HG02973 (cell line): Measurements from ENCODE around the gene SIX1.

ENCODE experiments used
- ATAC-seq: cut with Tn5 transposase; IDR thresholded peaks from one replicate; pipeline ENCODE4 v1.9.1; 2021; ENCODE audit warnings: moderate library complexity; ENCODE audit not compliant: unreplicated experiment

The SIX1 gene

GRCh38 chr14:60602291-60602690, 47.0 kb downstream of the SIX1 start:
- no peak for ATAC-seq

- ATAC-seq: no peak
Measured at GRCh38 chr14:60599727-60600126, 49.5 kb downstream of the SIX1 start.

GRCh38 chr14:60596139-60596538, 53.1 kb downstream of the SIX1 start:
- no peak for ATAC-seq

DNA sequence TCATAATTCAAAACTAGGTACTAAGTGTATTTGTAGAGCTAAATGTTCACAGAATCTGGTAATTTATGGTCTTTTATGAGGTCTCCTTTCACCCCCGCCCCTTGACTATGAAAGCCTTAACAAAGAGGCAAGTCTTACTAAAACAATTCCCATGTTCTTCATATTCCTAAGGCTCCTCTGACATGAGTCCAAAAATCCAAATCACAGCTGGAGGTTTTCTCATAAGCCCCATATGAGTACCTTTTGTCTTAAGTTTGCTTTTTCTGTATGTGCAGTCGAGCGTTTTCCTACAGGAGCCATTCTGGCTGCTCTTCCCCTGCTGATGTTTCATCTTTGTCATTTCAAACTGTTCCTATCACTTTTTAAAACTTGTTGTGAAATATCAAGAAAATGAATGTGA, 55.2 kb downstream of the SIX1 start:
- ATAC-seq: no peak
